GM23248 (cell line): ENCODE data around the gene POLR2J3. TPM values are rescaled to one million over a fixed set of nuclear protein-coding genes. Genes with fewer than 3 reads are reported as not detected.
"Not testable (repeated sequence)": the region's sequence is repeated elsewhere in the genome, so short reads cannot be mapped to it uniquely, and the experiment has no call there.

Source experiments
- DNase-seq: peaks from one replicate; pipeline ENCODE4 v3.0.0-alpha.2; 2015
- H2AFZ ChIP-seq: fragments of 200-600 bp; sonication (generic); 2 replicates; pipeline ENCODE4 v1.6.1; 2016; ENCODE audit warnings: antibody characterized with exemption
- H3F3A ChIP-seq: fragments of 200-600 bp; sonication (generic); 2 replicates; pipeline ENCODE4 v1.6.1; 2016; ENCODE audit warnings: mild to moderate bottlenecking, antibody characterized with exemption, mixed run types; ENCODE audit not compliant: insufficient read depth
- H3K27ac ChIP-seq: fragments of 200-600 bp; sonication (generic); 2 replicates; pipeline ENCODE4 v1.5.1; 2016; ENCODE audit warnings: mild to moderate bottlenecking
- H3K27me3 ChIP-seq: fragments of 200-600 bp; sonication (generic); replicated peaks from 2 replicates; pipeline ENCODE4 v1.6.1; 2016; ENCODE audit warnings: mild to moderate bottlenecking; ENCODE audit not compliant: insufficient read depth
- H3K36me3 ChIP-seq: fragments of 200-600 bp; sonication (generic); 2 replicates; pipeline ENCODE4 v1.6.1; 2016; ENCODE audit warnings: low read depth, mild to moderate bottlenecking
- H3K4me1 ChIP-seq: fragments of 200-600 bp; sonication (generic); 2 replicates; pipeline ENCODE4 v1.6.1; 2016; ENCODE audit warnings: mild to moderate bottlenecking; ENCODE audit not compliant: insufficient read depth
- H3K4me2 ChIP-seq: fragments of 200-600 bp; sonication (generic); one replicate; pipeline ENCODE4 v1.6.1; 2016; ENCODE audit warnings: mild to moderate bottlenecking; ENCODE audit not compliant: unreplicated experiment
- H3K4me3 ChIP-seq: fragments of 200-600 bp; sonication (generic); 2 replicates; pipeline ENCODE4 v1.5.1; 2016; ENCODE audit warnings: mild to moderate bottlenecking
- H3K79me2 ChIP-seq: fragments of 200-600 bp; sonication (generic); 2 replicates; pipeline ENCODE4 v1.6.1; 2016; ENCODE audit warnings: mild to moderate bottlenecking; ENCODE audit not compliant: insufficient read depth
- H3K9ac ChIP-seq: fragments of 200-600 bp; sonication (generic); 2 replicates; pipeline ENCODE4 v1.6.1; 2016; ENCODE audit warnings: mild to moderate bottlenecking
- H3K9me2 ChIP-seq: fragments of 200-600 bp; sonication (generic); 2 replicates; pipeline ENCODE4 v1.6.1; 2016; ENCODE audit warnings: mixed run types, mild to moderate bottlenecking, moderate library complexity; ENCODE audit not compliant: insufficient read depth
- H3K9me3 ChIP-seq: fragments of 200-600 bp; sonication (generic); one replicate; pipeline ENCODE4 v1.6.1; 2017; ENCODE audit warnings: low read depth
- H4K20me1 ChIP-seq: fragments of 200-600 bp; sonication (generic); 2 replicates; pipeline ENCODE4 v1.6.0; 2016; ENCODE audit not compliant: insufficient read depth
- WGBS, 2 experiments: methylation state at CpG; one replicate each; pipeline ENCODE4 v1.1.6; 2015 to 2017; ENCODE audit warnings: low lambda C conversion rate in 2 of 2, low coverage in 1 of 2; ENCODE audit errors: missing lambda C conversion rate in 2 of 2; 5-methylcytosine and 5-hydroxymethylcytosine counted together
- in situ Hi-C: fragments of 300-500 bp; cut with MboI; formaldehyde crosslinking; loops from 2 replicates; pipeline ENCODE4 v1.15.0; 2020
- polyA plus RNA-seq: library from polyadenylated mRNA; unstranded; fragments of >200 nt; fragmentation: Nextera tagmentation; extraction: Ambion mirVana; gene quantifications from 2 replicates; pipeline ENCODE4 v1.2.1, GENCODE V29; 2016
- total RNA-seq: library from RNA; depleted of rRNA; stranded (reverse); fragments of >200 nt; shearing (Covaris generic); gene quantifications from 2 replicates; pipeline ENCODE4 v1.2.3, GENCODE V29; 2014

Gene POLR2J3
- total and polyA plus RNA-seq, 2 experiments from 2014 or later = 2.9 to 69.8 TPM

DNA sequence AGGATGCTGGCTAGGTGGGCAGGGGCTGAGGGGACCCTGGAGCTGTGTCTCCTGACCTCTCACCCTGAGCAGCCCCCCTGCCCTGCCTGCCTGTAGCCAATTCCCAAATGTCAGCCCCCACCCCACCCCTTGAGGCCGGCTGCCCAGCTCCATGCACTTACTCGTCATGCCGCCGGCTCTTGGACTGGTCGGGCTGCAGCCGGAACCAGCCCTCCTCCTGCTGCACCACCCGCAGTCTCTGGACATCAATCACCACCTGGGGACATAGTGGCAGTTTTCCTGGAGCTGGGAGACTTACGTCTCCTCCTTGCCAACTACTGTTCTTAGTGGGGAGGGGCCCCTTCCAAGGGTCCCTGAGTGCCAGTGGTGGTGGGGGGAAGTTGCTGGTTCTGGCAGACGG lies 27.3 kb upstream of the POLR2J3 start:
- H3K9ac ChIP-seq, H3K36me3 ChIP-seq, H3K27ac ChIP-seq, H3F3A ChIP-seq, in situ Hi-C loops, H2AFZ ChIP-seq, H3K79me2 ChIP-seq, H3K9me2 ChIP-seq, H3K27me3 ChIP-seq, DNase-seq, H3K4me1 ChIP-seq, H4K20me1 ChIP-seq, H3K4me2 ChIP-seq, H3K4me3 ChIP-seq, H3K9me3 ChIP-seq: not testable (repeated sequence)
- no CpG with 5 or more reads among the region's 9 CpGs for WGBS, 2 experiments

DNA sequence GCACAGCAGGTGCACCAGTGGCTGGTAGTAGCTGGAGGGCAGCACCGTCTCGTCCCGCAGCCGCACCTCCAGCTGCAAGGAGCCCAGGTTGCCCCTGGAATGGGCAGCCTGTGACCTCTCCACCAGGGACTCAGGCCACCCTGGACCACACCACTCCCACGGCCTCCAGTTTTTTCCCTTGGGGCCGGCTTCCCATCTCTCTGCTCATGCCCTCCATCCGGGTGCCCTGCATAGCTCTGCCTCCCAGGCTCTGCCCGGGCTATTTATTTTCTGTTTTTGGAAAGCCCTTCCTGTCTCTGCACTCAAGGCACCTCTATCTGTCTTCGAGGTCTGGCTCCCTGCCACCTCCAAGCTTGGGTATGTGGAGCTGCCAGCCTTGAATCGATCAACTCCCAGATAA lies 23.7 kb upstream of the POLR2J3 start:
- H3K9me2 ChIP-seq, DNase-seq, H3K79me2 ChIP-seq, H3K27ac ChIP-seq, H3F3A ChIP-seq, H3K4me1 ChIP-seq, H3K9me3 ChIP-seq, H3K9ac ChIP-seq, H2AFZ ChIP-seq, H4K20me1 ChIP-seq, H3K4me2 ChIP-seq, H3K36me3 ChIP-seq, H3K4me3 ChIP-seq, in situ Hi-C loops, H3K27me3 ChIP-seq: not testable (repeated sequence)
- 50% methylated on average over 3 of the region's 10 CpGs; no CpG with 5 or more reads in 1 of the 2 experiments for WGBS, 2 experiments

DNA sequence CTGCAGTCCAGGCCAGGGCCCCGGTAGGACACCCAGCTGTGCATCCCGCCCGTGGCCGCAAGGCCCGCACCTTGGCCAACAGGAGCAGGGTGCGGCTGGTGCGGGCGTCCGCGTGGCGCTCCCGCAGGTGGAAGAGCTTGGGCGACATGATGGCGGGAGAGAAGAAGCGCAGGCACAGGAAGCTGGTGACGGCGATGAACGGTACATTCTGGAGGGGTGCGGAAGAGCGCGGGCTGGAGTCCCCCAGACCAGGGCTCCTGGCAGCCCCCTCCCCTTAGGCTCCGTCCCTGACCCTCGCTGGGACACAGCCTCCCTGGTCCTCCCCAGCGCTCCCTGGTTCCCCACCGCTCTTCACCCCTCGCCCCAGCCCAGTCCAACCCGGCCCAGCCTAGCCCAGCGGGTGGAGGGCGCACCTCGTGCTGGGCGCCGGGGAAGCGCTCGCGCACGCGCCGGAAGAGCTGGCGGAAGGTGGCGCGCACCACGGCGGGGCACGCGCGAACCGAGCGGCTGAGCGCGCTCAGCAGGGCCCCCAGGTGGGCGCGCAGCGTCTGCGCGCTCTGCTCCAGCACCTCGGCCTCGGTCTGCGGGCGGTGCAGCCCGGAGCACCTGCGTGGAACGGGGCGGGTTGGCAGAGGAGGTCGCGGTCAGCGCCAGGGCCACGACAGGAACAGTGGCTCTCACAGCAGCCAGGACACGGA lies 21.4 kb upstream of the POLR2J3 start:
- H3K9me3 ChIP-seq, H3F3A ChIP-seq, H3K4me2 ChIP-seq, H3K9me2 ChIP-seq, H3K36me3 ChIP-seq, H3K27me3 ChIP-seq, H2AFZ ChIP-seq, H3K79me2 ChIP-seq, H3K9ac ChIP-seq, H4K20me1 ChIP-seq, DNase-seq, H3K4me3 ChIP-seq, H3K4me1 ChIP-seq, H3K27ac ChIP-seq, in situ Hi-C loops: not testable (repeated sequence)
- WGBS, 2 experiments = no CpG with 5 or more reads among the region's 68 CpGs

DNA sequence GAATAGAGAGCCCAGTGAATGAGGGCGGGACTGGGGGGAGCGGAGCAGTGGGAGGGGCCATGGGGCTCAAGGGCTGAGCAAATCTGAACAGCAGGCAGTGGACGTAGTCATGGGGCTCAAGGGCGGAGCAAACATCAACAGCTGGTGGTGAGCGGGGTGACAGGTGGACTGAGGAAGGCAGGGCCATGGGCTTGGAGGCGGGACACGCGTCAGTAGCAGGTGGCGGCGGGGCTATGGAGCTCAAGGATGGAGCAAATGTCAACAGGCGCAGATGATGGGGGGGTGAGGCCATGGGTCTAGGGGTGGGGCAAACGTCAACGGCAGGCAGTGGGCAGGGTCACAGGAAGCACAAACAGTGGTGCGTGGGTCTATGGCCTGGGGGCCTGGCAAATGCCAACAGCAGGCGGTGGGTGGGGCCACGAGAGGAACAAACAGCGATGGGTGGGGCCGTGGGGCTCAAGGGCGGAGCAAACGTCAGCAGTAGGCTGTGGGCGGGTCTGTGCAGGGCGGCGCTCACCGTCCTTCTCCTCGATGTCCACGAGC lies 20.2 kb upstream of the POLR2J3 start:
- H4K20me1 ChIP-seq, H3K36me3 ChIP-seq, H3K27me3 ChIP-seq, in situ Hi-C loops, H3K4me2 ChIP-seq, H2AFZ ChIP-seq, H3K79me2 ChIP-seq, DNase-seq, H3K4me3 ChIP-seq, H3K9me3 ChIP-seq, H3K27ac ChIP-seq, H3K9me2 ChIP-seq, H3K4me1 ChIP-seq, H3F3A ChIP-seq, H3K9ac ChIP-seq: not testable (repeated sequence)
- 27 to 39% methylated on average over 3 to 9 of the region's 26 CpGs for WGBS, 2 experiments

DNA sequence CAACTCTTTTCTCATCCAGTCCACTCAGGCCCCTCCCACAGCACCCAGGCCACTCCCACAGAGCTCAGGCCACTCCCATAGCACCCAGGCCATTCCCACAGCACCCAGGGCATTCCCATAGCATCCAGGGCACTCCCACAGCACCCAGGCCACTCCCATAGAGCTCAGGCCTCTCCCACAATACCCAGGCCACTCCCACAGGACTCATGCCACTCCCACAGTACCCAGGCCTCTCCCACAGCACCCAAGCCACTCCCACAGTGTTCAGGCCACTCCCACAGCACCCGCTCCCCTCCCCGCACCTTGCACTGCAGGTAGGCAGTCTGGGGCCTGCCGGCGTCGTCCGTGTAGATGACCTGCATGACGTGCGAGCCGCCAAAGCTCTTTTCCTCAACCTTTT lies 17.5 kb upstream of the POLR2J3 start:
- not testable (repeated sequence) for H3K9me2 ChIP-seq

DNA sequence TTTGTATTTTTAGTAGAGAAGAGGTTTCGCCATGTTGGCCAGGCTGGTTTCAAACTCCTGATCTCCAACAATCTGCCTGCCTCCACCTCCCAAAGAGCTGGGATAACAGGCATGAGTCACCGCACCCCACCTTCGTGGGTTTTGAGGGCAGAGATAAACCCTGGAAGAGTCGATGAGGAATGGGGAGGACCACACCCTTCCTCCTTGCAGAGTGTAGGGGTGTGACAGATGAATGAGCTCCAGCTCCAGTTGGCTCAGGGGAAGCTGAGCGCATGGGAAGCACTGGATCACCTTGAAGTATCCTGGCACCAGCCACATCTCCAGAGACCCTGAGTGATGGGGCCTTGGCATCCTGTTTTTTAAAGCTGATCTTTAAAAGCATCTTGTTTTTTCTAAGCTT lies 11.1 kb upstream of the POLR2J3 start:
- DNase-seq, H3K4me3 ChIP-seq, H3K27me3 ChIP-seq, H3K79me2 ChIP-seq, H3K9me2 ChIP-seq, H3K4me1 ChIP-seq, H3K9me3 ChIP-seq, H3K4me2 ChIP-seq, H3K36me3 ChIP-seq, in situ Hi-C loops, H2AFZ ChIP-seq, H3K9ac ChIP-seq, H3F3A ChIP-seq, H4K20me1 ChIP-seq, H3K27ac ChIP-seq: not testable (repeated sequence)
- WGBS, 2 experiments = no CpG with 5 or more reads among the region's 5 CpGs

More for the DNA sequence above, 17.5 kb upstream of the POLR2J3 start:
- H3K27me3 ChIP-seq, H2AFZ ChIP-seq, H3K36me3 ChIP-seq, H4K20me1 ChIP-seq, H3K9me3 ChIP-seq, DNase-seq, H3K4me2 ChIP-seq, H3K9ac ChIP-seq, H3K27ac ChIP-seq, H3K79me2 ChIP-seq, H3K4me1 ChIP-seq, H3F3A ChIP-seq, in situ Hi-C loops, H3K4me3 ChIP-seq: not testable (repeated sequence)
- no CpG with 5 or more reads among the region's 9 CpGs for WGBS, 2 experiments

DNA sequence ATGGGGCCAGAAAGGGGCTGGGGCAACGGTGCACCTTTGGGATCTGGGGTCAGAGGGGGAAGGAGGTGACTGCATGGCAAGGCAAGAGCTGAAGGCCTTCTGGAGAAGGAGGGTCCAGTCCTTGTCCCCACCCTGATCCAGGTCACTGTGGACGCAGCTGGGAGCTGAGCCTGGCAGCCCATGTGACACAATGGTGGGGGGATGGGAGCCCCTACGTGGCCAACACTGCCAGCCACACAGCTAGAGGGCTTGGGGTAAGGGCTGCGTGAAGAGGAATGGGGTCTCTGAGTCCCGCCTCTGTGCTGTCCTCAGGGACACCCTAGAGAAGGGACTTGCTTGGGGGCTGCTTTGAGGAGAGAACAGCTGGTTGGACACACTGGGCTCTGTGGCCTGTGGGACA lies 9.3 kb upstream of the POLR2J3 start:
- H3K9me3 ChIP-seq, H3K4me2 ChIP-seq, H3K9me2 ChIP-seq, H3K9ac ChIP-seq, H3K27ac ChIP-seq, H4K20me1 ChIP-seq, H3K27me3 ChIP-seq, H3K4me3 ChIP-seq, H3K36me3 ChIP-seq, H2AFZ ChIP-seq, H3F3A ChIP-seq, in situ Hi-C loops, DNase-seq, H3K79me2 ChIP-seq, H3K4me1 ChIP-seq: not testable (repeated sequence)
- WGBS, 2 experiments = no CpG with 5 or more reads among the region's 5 CpGs

DNA sequence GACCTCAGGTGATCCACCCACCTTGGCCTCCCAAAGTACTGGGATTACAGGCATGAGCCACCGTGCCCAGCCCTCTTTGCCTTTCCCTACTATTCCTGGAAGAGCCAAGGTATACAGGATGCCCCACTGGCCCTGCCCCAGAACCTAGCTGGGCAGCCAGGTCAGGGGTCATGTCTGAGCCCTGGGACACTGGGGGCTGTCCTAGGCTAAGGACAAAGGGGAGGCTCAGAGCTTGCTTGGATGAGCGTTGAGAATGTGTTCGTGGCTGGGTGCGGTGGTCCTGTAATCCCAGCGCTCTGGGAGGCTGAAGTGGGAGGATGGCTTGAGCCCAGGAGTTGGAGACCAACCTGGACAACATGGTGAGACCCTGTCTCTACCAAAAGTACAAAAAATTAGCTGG lies 6.1 kb upstream of the POLR2J3 start:
- H3K36me3 ChIP-seq, H3F3A ChIP-seq, H4K20me1 ChIP-seq, in situ Hi-C loops, DNase-seq, H3K27me3 ChIP-seq, H3K4me1 ChIP-seq, H3K79me2 ChIP-seq, H3K27ac ChIP-seq, H3K9ac ChIP-seq, H2AFZ ChIP-seq, H3K4me2 ChIP-seq, H3K9me2 ChIP-seq, H3K4me3 ChIP-seq, H3K9me3 ChIP-seq: not testable (repeated sequence)
- WGBS, 2 experiments = 44 to 60% methylated on average over 3 to 5 of the region's 5 CpGs
